B cell (primary cell): ENCODE measurements around the gene POU3F4. TPM values are rescaled to one million over a fixed set of nuclear protein-coding genes. Genes with fewer than 3 reads are reported as not detected.

Source experiments
- ATAC-seq: fragments of 200-7000 bp; cut with Tn5 transposase; one replicate; pipeline ENCODE4 v1.10.0; 2021; ENCODE audit warnings: low read depth, mild to moderate bottlenecking, moderate number of reproducible peaks, moderate library complexity
- CTCF ChIA-PET: fragments of 350-600 bp; sonication (Branson Sonifier 250); formaldehyde crosslinking; loops from one replicate; lab custom pipeline; 2021; ENCODE audit warnings: antibody characterized with exemption, inconsistent platforms; lab: Charles Lee
- POLR2A ChIA-PET: fragments of 350-600 bp; sonication (Branson Sonifier 250); formaldehyde crosslinking; loops from one replicate; lab custom pipeline; 2021; ENCODE audit warnings: antibody characterized with exemption; lab: Charles Lee
- DNase-seq: peaks from one replicate; pipeline ENCODE4 v3.0.0; 2013
- H2AFZ ChIP-seq: 2 replicates; pipeline ENCODE4 v1.6.1; 2012; ENCODE audit warnings: mild to moderate bottlenecking, low read depth, low read length; ENCODE audit not compliant: insufficient read depth, poor library complexity, severe bottlenecking
- H3K27ac ChIP-seq, 2 donors: 1 replicate in 1 of 2; 2 replicates in 1 of 2; pipeline ENCODE4 v1.5.1; 2012 to 2013; ENCODE audit warnings: low read length in 2 of 2, mild to moderate bottlenecking in 2 of 2, moderate library complexity in 1 of 2
- H3K27me3 ChIP-seq, 4 experiments: fragments of 200-600 bp in 1 of 4; sonication (generic) in 1 of 4; replicated peaks in 1 of 4; 1 replicate in 2 of 4; 2 replicates in 2 of 4; pipeline versions ENCODE4 v1.6.1 to v1.7.0; 2013 to 2016; ENCODE audit warnings: low read length in 3 of 4, mild to moderate bottlenecking in 2 of 4, mixed read lengths in 1 of 4, moderate library complexity in 1 of 4; ENCODE audit not compliant: insufficient read depth in 4 of 4, control insufficient read depth in 3 of 4; ENCODE audit errors: control extremely low read depth in 1 of 4
- H3K36me3 ChIP-seq, 2 experiments: replicated peaks in 1 of 2; 1 replicate in 1 of 2; 2 replicates in 1 of 2; pipeline versions ENCODE4 v1.6.1 to v1.7.1; 2013; ENCODE audit warnings: low read length in 1 of 2; ENCODE audit not compliant: insufficient read depth in 2 of 2, control insufficient read depth in 1 of 2; ENCODE audit errors: control extremely low read depth in 1 of 2, extremely low read depth in 1 of 2
- H3K4me1 ChIP-seq, 2 donors: fragments of 200-600 bp in 1 of 2; sonication (generic) in 1 of 2; 1 replicate in 1 of 2; 2 replicates in 1 of 2; pipeline versions ENCODE4 v1.5.1 to v1.6.1; 2013 to 2017; ENCODE audit warnings: low read length in 2 of 2; ENCODE audit not compliant: control insufficient read depth in 2 of 2, insufficient read depth in 2 of 2
- H3K4me2 ChIP-seq: replicated peaks from 2 replicates; pipeline ENCODE3; 2012; ENCODE audit warnings: mild to moderate bottlenecking, low read depth, low read length; ENCODE audit not compliant: poor library complexity, severe bottlenecking
- H3K4me3 ChIP-seq, 5 experiments: fragments of 200-600 bp in 1 of 5; sonication (generic) in 1 of 5; 1 replicate in 3 of 5; 2 replicates in 2 of 5; pipeline versions ENCODE4 v1.5.1 to v1.7.0; 2011 to 2016; ENCODE audit warnings: low read length in 4 of 5, mild to moderate bottlenecking in 4 of 5, low read depth in 2 of 5, control low read depth in 1 of 5, moderate library complexity in 1 of 5; ENCODE audit not compliant: insufficient read depth in 1 of 5; ENCODE audit errors: control extremely low read depth in 1 of 5, extremely low read depth in 1 of 5
- H3K79me2 ChIP-seq: fragments of 200-600 bp; sonication (generic); one replicate; pipeline ENCODE4 v1.6.0; 2016; ENCODE audit warnings: low read length; ENCODE audit not compliant: control insufficient read depth, insufficient read depth
- H3K9ac ChIP-seq: fragments of 200-600 bp; sonication (generic); 2 replicates; pipeline ENCODE4 v1.6.1; 2017; ENCODE audit warnings: mild to moderate bottlenecking, low read length, moderate library complexity
- H3K9me3 ChIP-seq, 3 donors: one replicate each; pipeline versions ENCODE4 v1.6.1 to v1.7.1; 2013; ENCODE audit warnings: low read length in 2 of 3; ENCODE audit not compliant: control insufficient read depth in 2 of 3, insufficient read depth in 1 of 3; ENCODE audit errors: control extremely low read depth in 1 of 3
- H4K20me1 ChIP-seq: 2 replicates; pipeline ENCODE4 v1.6.0; 2012; ENCODE audit warnings: mild to moderate bottlenecking, low read length; ENCODE audit not compliant: insufficient read depth, control insufficient read depth, poor library complexity, severe bottlenecking
- H3K27ac Mint-ChIP-seq: one replicate; pipeline ENCODE4 v1.8.0; 2021; ENCODE audit warnings: mixed read lengths
- H3K27me3 Mint-ChIP-seq: one replicate; pipeline ENCODE4 v1.8.0; 2021; ENCODE audit warnings: mixed read lengths
- H3K4me1 Mint-ChIP-seq: one replicate; pipeline ENCODE4 v1.8.0; 2021; ENCODE audit warnings: mixed read lengths
- H3K4me3 Mint-ChIP-seq: one replicate; pipeline ENCODE4 v1.8.0; 2021; ENCODE audit warnings: mixed read lengths
- H3K9me3 Mint-ChIP-seq: one replicate; pipeline ENCODE4 v1.8.0; 2022; ENCODE audit warnings: mixed read lengths; ENCODE audit not compliant: insufficient read depth
- CTCF ChIP-seq: fragments of 200-600 bp; IDR thresholded peaks from one replicate; pipeline ENCODE4 v1.8.0; 2022; ENCODE audit warnings: antibody characterized with exemption, mild to moderate bottlenecking
- EZH2 ChIP-seq: IDR thresholded peaks from 2 replicates; pipeline ENCODE4 v1.6.1; 2012; ENCODE audit warnings: borderline replicate concordance, low read depth, mild to moderate bottlenecking, moderate library complexity, low read length; ENCODE audit not compliant: insufficient read depth, poor library complexity, severe bottlenecking
- WGBS: methylation state at CpG from one replicate; pipeline ENCODE4 v1.1.5; 2013; ENCODE audit warnings: missing lambda C conversion rate; ENCODE audit not compliant: insufficient coverage; 5-methylcytosine and 5-hydroxymethylcytosine counted together
- intact Hi-C: fragments of 100-400 bp; cut with micrococcal nuclease; formaldehyde crosslinking; loops from one replicate; pipeline ENCODE4 v1.10.0; 2022
- polyA plus RNA-seq: library from polyadenylated mRNA; depleted of rRNA; stranded (reverse); fragments of >200 nt; gene quantifications from 2 replicates; pipeline ENCODE4 v1.2.3, GENCODE V29; 2012
- total RNA-seq, 2 donors: library from RNA; stranded (reverse); fragments of 120-200 nt in 1 of 2; gene quantifications; 1 replicate in 1 of 2; 2 replicates in 1 of 2; pipeline versions ENCODE4 v1.2.3 to v1.2.4, GENCODE V29; 2013 to 2022

The POU3F4 gene
- total and polyA plus RNA-seq, 2 donors (not counting 1 experiment from before 2014, with no cell fraction given) = not detected

GRCh38 chrX:83495898-83496297 lies 12.2 kb upstream of the POU3F4 start:
- TF ChIP-seq CTCF (no peak), EZH2 (no peak)
- ChIA-PET CTCF (no interaction called here), POLR2A (no interaction called here)
- Histone ChIP-seq H3K9me3 (no peaks in the 10 kb centered on the region), H3K36me3 (no peaks in the 10 kb centered on the region), H3K4me1 (no peaks in the 10 kb centered on the region), H3K4me2 (no peak overlapping the region), H3K27me3 (no peaks in the 10 kb centered on the region), H2AFZ (no peak overlapping the region), H3K4me3 (no peak overlapping the region), H3K9ac (no peak overlapping the region), H3K79me2 (no peaks in the 10 kb centered on the region), H4K20me1 (no peaks in the 10 kb centered on the region), H3K27ac (no peak overlapping the region)
- DNase-seq (no peak), ATAC-seq (no peak)
- Mint-ChIP-seq H3K4me3 (no peak overlapping the region), H3K27me3 (no peaks in the 10 kb centered on the region), H3K4me1 (no peaks in the 10 kb centered on the region), H3K27ac (no peak overlapping the region), H3K9me3 (no peaks in the 10 kb centered on the region)
- intact Hi-C loops = no loop called here
- WGBS = no CpG with 5 or more reads among the region's 2 CpGs

- no peak overlapping the region for H3K9ac ChIP-seq
- H3K4me1 Mint-ChIP-seq = no peaks in the 10 kb centered on the region
- TF ChIP-seq EZH2 (no peak), CTCF (no peak)
- no peak overlapping the region for H2AFZ ChIP-seq
- no peak overlapping the region for H3K4me2 ChIP-seq
- H3K27me3 ChIP-seq = peaks cover 0 to 14% (median 6%) of the 10 kb centered on the region in 4 experiments
- ChIA-PET CTCF (no interaction called here), POLR2A (no interaction called here)
- no peaks in the 10 kb centered on the region for H3K36me3 ChIP-seq
- DNase-seq = no peak
- no peak overlapping the region for H3K27ac ChIP-seq
- ATAC-seq = no peak
- 60% methylated on average over 1 of the region's 9 CpGs for WGBS
- peaks cover 28% of the 10 kb centered on the region for H3K27me3 Mint-ChIP-seq
- H3K27ac Mint-ChIP-seq = no peak overlapping the region
- no peak overlapping the region for H3K4me3 Mint-ChIP-seq
- no peaks in the 10 kb centered on the region for H3K4me1 ChIP-seq
- no peak overlapping the region for H3K4me3 ChIP-seq
- H3K9me3 ChIP-seq = peaks cover 0 to 2% (median 0%) of the 10 kb centered on the region in 3 donors
- H3K9me3 Mint-ChIP-seq = no peaks in the 10 kb centered on the region
- H3K79me2 ChIP-seq = no peaks in the 10 kb centered on the region
- H4K20me1 ChIP-seq = no peaks in the 10 kb centered on the region
- intact Hi-C loops = no loop called here
These were observed 7.1 kb upstream of the POU3F4 start for GRCh38 chrX:83501003-83501402.
